GM18511 (cell line): ENCODE measurements around the gene SNRNP25.
"Not testable (repeated sequence)": the region's sequence is repeated elsewhere in the genome, so short reads cannot be mapped to it uniquely, and the experiment has no call there.

ENCODE experiments used
- ATAC-seq: cut with Tn5 transposase; IDR thresholded peaks from one replicate; pipeline ENCODE4 v1.9.1; 2021; ENCODE audit warnings: mild to moderate bottlenecking, moderate library complexity; ENCODE audit not compliant: unreplicated experiment

Gene SNRNP25

GRCh38 chr16:41439-42068 is 12.1 kb upstream of the SNRNP25 start:
- ATAC-seq: no peak

DNA sequence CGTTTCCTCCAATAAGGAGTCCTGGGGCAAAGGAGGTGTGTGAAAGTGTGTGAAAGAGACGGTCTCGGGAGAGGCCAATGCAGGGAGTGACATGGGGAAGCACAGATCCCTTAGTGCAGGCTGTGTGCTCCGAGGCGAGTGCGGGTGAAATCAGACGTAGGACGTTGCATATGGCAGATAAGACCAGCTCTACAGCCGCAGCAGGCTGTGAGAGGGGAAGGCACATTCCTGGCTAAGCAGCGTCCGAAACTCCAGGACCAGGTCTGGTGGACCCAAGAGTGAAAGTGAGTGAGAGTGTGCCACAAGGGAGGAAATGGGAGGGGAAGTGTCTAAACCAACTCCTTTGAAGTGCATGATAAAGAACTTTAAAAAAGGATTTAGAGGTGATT is 11.6 kb upstream of the SNRNP25 start:
- no peak for ATAC-seq

DNA sequence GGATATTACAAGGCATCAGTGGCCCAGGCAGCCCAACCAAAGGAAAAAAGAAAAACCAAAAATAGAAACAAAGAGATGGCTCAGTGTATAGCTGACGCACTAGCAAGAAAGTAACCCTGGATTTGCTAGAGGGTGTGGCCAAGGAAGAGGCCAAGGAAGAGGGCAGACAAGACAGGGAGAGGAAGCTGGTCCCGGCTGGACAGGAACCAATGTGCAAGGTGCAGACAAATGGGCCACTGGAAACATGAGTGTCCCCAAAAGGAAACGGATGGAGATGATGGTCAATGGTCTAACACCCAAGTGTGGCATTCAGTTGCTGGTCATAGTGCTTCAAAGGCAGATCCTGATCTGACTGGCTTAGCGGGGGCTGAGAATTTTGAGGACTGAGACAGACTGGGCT is 10.9 kb upstream of the SNRNP25 start:
- no peak for ATAC-seq

- ATAC-seq: no peak
These were observed 10.3 kb upstream of the SNRNP25 start for GRCh38 chr16:43294-43693.

DNA sequence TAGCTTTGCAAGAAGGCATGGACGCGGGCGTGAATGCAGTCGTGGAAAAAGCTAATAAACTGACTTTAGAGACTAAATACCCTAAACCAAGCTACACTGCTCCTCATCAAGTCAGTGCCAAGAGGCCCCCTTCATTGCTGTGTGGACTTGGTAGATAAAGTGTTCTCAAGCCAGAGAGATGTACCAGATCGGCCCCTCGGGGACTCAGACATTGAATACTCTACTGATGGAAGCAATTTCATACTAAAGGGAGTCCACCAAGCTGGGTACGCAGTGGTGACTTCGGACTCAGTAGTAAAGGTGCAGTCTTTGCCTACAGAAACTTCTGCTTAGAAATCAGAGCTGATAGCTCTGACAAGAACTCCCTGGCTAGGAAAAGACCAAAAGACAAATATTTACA is 9.0 kb upstream of the SNRNP25 start:
- ATAC-seq: no peak

DNA sequence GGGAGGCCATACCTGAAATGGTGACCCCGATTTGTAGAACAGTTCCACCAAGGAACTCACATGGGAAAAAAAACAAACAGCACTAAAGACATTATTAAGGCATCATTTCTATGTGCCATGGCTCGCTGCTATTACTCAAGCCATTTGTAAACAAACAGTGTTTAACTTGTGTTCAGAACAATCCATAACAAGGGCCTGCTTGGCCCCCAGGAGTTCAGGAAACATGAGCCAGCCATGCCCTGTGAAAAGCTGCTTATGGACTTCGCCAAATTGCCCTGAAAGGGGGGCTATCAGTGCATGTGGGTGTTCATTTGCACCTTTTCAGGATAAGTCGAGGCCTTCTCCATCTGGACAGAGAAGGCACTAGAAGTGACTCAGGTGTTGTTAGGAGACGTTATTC is 8.2 kb upstream of the SNRNP25 start:
- no peak for ATAC-seq

DNA sequence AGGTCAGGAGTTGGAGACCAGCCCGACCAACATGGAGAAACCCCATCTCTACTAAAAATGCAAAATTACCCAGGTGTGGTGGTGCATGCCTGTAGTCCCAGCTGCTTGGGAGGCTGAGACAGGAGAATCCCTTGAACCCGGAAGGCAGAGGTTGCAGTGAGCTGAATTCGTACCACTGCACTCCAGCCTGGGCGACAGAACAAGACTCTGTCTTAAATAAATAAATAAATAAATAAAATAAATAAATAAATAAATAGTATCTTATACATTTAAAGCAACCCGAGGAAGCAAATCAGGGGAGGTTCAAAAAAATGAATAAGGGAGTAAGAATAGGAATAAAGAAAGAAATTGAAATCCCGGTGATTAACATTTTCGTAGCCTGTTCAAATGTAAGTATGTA is 7.1 kb upstream of the SNRNP25 start:
- ATAC-seq: not testable (repeated sequence)

DNA sequence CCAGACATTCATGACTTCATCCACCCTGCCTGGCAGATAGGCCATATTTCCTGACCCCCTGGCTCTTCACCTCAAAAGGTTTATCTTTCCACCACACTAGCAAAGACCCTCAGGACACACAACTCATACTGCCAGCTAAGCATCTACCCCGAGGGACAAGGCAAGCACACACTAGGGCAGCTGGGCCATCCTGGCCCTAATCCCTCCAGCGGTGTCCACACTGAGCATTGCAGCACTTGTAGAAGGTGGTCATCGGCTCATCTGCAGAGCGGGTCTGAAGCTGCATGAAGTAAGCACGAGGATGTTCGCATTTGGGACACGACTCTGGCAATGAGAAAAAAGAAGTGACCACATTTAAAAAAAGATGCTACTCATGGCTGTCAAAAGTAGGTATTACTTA is 6.4 kb upstream of the SNRNP25 start:
- ATAC-seq: no peak

GRCh38 chr16:50769-51591 is 2.6 kb upstream of the SNRNP25 start:
- no peak for ATAC-seq

DNA sequence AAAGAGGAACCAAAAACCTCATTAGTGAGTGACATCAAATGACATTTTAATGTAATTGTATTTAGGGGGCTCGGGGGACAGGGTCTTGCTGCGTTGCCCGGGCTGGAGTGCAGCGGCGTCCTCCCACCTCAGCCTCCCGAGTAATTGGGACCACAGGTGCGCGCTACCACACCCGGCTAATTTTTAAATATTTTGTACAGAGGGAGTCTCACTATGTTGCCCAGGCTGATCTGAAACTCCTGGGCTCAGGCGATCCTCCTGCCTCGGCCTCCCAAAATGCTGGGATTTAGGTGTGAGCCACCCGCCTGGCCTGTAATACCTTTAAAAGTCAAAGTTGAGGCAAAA is 581 bp downstream of the SNRNP25 start:
- no peak for ATAC-seq

DNA sequence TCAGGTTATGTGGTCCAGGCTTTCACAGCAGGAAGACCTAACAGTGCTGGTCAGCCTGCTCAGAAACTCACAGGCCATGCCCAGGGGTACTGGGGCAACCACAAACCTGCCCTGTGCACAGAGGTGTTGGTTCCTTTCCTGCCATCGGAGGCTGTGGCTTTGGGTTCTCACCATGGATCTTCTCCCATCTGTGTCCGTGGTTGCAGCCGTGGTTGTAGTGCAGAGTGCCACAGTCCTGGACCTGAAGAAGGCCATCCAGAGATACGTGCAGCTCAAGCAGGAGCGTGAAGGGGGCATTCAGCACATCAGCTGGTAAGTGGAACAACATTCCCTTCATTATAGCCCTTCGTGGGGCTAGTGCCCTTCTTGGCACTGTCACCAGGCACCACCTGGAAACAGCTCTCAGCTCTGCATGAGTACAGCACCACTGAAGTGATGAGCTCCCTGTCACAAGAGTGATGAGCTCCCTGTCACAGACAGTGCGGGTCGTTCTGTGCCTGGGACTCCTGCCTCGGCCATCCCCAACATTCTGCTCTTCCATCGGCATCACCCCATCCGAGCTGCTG is 2.0 kb downstream of the SNRNP25 start:
- ATAC-seq: no peak

DNA sequence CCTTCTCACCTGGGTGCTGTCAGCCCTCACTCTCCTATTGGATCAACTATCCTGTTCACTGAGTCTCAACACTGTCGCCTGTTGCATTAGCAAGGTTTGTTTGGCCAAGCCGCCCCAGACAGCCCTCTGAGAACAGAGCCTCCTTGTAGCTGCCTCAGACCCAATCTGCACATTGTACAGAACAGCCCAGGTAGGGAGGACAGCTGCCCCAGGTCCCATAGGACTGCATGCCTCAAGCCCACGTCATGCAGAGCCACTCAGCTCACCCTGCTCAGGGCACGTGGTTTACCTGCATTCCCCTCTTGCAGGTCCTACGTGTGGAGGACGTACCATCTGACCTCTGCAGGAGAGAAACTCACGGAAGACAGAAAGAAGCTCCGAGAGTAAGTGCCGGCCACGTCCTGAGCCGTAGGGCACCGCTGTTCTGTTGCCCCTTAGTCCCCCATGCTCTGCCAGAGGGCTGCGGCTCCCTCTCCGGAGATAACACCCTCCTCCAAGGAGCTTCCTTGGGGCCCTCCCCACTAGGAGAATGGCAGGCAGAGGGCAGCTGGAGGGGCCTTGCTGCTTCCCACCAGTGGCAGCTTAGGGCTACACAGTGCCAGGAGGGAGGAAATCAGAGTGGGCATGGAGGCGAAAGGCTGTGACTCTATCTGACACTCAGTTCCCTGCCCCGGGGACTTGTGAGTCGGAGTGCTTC is 2.8 kb downstream of the SNRNP25 start:
- no peak for ATAC-seq

GRCh38 chr16:57711-58110 is 4.1 kb downstream of the SNRNP25 start:
- no peak for ATAC-seq

DNA sequence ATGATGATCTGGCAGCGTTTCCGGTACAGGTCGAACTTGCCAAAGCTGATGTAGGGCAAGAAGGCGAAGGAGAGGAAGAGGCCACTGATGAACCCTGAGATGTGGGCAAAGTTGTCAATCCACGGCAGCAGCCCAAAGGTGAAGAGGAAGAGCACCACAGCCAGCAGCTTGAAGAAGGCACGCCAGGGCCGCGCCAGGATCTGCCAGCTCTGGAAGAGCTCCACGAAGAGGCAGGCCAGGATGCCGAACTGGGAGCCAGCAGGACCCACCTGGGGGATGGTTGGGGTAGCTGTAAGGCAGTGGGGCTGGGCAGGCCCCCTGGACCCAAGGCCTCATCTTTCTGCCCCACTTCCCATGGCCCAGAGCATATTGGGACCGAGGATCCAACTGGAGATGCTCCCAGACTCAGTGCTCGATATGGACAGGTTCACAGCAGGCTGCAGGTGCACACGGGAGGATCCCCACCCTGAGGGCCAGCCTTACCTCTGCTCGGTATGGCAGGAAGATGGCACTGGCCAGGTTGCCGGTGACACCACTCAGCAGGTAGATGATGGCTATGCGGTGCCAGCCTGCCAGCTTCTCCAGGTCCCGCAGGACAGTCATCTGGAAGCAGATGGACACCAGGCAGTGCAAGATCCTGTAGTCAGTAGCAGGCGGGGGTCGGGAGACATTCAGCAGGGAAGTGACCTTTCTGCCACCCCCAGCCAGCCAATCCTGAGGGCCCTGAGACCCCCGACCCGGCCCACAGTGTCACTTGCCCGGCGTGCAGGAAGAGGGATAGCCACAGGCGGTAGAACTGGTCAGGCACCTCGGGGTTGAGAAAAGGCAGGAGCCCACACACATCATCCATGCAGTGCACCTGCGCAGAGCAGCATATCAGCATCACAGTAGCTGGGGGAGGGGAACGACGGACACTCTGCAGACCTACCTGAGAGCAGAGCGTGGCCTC is 5.1 kb downstream of the SNRNP25 start:
- ATAC-seq: no peak

DNA sequence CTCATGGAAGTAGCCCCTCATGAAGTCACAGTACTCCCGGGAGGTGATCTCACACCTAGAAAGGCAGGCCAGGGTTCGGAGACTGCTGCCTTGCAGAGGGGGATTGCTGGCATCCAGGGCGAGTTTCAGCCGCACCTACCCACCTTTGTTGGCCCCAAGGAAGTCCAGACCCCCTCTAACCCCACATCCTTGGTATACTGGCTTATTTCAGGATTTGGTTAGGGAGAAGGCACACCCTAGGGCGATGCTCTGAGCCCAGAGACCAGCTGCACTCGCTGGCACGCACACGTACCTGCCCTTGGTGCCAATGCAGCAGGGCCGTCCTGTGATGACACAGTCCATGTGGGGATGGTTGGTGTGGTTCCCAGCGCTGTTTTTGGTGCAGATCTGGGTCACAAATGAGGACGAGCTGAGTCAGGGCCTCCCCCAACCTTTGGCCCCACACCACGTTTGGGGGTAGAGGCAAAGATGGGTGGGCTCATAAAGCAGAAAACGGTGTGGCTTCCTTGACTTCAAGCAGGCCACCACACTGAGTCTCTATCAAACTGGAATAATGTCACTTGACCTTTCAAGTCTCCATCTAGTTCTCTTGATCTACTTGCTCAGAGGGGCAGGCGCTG is 5.9 kb downstream of the SNRNP25 start:
- no peak for ATAC-seq

GRCh38 chr16:60166-60565 is 6.5 kb downstream of the SNRNP25 start:
- no peak for ATAC-seq

GRCh38 chr16:60929-61878 is 7.6 kb downstream of the SNRNP25 start:
- ATAC-seq: no peak

DNA sequence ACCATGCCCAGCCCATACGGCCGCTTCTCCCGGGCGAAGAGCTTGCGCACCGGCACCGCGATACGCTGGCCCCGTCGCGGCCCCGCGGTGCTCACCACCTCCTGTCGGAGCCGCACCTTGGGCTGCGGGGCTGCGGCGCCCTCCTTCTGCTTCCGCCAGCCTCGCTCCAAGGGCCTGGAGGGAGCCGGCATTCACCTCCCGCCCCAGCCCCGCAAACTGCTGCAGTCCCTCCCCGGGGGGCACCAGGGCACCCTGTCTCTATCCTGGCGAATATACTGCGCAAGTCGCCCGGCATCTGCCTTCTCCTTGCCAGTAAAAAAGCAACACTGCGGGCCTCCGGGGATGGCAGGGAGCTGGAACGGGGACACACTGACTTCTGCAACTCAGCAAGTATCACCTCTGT is 8.3 kb downstream of the SNRNP25 start:
- no peak for ATAC-seq

DNA sequence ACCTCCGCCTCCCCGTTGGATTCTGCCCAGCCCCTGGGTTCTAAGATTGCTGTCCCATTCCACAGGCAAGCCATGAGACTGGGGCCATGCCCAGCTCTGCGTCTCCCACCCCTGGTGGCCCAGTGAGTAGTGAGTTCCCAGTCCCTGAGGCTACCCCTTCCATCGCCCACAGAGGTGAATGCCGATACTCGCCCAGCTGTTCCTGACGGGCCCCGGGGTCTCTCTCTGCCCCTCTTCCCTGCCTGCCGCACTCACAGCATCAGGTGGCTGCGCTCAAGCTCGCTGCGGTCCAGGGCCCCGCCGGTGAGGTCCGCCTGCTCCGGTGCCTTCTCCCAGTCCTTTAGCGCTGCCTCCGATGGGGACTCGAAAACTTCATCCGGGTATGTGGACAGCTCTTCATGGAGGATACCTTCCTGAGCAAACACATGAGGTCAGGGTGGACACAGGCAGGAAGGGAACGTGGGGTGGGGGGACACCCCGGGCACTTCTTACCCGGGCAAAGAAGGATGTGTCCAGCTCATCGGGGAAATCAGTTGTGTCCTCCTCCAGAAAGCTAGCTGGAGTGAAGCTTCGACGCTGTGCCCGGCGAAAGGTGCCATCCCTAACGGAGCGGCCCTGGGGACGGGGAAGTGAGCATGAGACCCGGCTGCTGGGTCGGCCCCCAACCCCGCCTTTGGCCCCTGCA is 8.8 kb downstream of the SNRNP25 start:
- no peak for ATAC-seq
